GM21576 (cell line): ENCODE data around the gene GNG13.
A peak's percentile ranks its signal among the peaks of the same experiment; 100 is the strongest.

Experiments
- ATAC-seq: cut with Tn5 transposase; IDR thresholded peaks from one replicate; pipeline ENCODE4 v1.9.1; 2021; ENCODE audit warnings: mild to moderate bottlenecking, moderate library complexity; ENCODE audit not compliant: unreplicated experiment

GNG13 gene

DNA sequence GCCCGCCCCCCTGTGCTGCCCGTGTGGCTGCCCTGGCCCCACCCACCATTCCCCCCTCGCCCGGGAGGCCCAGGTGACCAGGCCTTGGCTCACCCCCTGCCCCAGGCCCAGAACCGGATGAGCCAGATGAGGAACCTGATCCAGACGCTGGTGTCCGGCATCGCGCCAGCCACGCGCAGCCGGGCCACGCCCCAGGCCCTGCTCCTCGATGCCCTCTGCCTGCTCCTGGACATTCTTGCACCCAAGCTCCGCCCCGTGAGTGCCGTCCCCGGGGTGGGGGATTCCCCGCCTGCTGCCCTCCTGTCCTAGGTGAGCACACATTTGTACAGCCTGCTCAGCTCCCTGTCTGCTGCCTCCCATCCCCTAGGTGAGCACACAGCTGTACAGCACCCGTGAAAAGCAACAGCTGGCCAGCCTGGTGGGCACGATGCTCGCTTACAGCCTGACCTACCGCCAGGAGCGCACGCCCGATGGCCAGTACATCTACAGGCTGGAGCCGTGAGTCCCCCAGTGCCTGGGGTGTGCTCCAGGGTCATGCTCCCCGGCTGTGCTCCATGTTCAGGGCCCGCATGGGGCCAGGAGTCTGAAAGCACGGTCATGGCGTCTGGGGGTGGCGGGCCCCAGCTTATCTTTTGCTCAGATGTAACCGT, 4.8 kb downstream of the GNG13 start:
- no peak for ATAC-seq

DNA sequence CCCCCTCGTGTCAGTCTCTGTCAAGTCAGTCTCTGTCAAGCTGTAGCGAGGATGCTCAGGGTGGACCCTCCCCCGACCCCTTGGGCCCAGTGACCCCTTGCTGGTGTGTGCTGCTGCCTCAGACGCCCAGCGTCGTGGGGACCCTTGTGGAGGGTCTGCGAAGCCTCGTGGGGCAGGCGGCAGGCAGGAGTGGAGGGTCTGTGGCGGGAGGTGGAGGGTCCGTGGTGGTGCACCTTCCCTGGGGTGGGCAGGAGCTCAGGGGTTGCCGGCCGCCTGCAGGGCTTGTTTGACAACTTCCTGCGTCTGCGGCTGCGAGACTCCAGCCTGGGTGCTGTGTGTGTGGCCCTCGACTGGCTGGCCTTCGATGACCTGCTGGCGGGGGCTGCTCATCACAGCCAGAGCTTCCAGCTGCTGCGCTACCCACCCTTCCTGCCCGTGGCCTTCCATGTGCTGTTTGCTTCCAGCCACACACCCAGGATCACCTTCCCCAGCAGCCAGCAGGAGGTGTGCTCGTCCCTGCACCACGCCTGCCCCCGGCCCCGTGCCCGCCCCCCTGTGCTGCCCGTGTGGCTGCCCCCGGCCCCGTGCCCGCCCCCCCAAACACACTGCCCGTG, 5.6 kb downstream of the GNG13 start:
- ATAC-seq: no peak

DNA sequence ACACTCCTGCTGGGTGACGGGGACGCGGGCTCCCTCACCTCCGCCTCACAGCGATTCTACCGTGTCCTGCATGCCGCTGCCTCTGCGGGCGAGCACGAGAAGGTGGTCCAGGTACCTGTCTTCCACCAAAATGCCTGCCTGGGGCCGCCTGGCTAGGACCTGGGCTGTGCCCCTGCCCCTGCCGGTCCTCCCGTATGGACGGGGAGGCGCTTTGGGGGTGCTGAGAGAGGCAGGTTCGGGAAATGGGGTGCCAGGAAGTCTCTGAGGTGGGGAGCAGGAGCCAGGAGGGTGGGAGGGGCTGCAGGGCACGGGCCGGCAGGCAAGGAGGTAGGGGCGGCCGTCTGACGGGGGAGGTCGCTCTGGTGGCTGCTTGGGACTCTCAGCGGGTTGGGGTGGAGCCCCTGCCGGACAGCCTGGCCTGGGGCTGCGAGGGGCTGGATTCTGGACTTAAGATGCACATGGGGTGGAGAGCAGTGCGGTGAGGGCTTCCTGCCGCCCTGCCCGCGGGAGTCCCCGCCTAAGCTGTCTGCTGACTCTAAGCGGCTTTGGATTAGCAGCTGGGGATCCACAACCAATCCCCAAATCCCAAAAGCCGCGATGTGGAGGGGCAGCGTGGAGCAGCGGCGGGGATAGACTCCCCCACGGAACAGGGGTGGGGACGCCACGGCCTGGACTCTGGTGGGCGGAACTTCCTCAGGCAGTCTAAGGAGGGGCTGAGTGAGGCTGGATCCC, 6.3 kb downstream of the GNG13 start:
- no peak for ATAC-seq

DNA sequence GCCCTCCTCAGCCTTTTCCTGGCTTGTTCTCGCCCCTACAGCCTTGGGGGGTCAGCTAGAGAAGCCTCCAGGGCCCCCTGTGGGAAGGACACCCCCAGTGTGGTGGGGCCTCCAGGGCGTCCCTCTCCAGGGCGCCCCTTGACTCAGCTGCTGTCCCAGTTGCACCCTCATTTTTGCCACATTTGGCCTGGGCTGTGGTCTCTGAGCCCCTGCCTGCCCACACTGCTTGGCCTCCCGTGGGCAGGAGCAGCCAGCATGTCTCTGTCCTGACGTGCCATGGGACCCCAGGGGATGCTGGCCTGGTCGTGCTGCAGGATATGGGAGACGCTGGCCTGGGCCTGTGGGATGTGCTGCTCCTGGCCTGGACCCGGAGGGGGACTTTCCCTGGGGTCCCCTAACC, 7.1 kb downstream of the GNG13 start:
- ATAC-seq: no peak

DNA sequence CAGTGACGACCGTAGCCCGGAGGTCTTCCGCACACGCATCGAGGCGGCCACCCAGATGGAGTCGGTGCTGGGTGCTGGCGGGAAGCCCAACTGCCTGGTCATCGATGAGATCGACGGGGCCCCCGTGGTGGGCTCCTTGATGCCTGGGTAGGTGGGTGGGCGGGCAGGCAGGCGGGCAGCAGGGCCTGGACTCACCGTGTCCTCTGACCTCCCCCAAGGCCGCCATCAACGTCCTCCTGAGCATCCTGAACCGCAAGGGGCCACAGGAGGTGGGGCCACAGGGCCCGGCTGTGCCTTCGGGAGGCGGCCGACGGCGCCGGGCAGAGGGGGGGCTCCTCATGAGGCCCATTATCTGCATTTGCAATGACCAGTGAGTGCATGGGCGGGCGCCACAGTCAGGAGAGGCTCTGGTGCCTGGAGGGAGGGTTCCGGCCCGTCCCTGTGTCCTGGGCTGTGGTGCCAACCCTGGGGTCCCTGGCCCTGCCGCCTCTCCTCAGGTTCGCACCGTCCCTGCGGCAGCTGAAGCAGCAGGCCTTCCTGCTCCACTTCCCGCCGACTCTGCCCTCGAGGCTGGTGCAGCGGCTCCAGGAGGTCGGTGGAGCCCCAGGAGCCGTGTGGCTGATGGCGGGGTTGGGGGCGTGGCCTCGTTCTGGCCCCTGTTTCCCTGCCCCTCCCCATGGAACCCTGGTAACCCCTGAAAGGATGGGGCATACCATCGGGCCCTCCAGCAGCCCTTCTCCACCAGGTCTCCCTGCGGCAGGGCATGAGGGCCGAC, 8.1 kb downstream of the GNG13 start:
- no peak for ATAC-seq

DNA sequence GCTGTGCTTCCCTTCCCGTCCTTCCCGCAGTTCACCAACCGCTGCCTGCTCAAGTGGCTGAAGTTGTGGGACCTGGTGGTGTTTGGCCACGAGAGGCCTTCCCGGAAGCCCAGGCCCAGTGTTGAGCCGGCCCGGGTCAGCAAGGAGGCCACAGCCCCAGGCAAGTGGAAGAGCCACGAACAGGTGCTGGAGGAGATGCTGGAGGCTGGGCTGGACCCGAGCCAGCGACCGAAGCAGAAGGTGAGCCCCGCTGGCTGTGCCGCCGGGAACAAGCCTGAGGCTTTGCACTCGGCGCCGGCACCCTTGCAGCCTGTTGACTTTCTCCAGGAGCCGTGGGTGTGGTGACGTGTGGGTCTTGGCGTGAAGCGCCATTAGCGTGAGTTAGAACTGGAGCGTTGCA, 9.4 kb downstream of the GNG13 start:
- no peak for ATAC-seq

DNA sequence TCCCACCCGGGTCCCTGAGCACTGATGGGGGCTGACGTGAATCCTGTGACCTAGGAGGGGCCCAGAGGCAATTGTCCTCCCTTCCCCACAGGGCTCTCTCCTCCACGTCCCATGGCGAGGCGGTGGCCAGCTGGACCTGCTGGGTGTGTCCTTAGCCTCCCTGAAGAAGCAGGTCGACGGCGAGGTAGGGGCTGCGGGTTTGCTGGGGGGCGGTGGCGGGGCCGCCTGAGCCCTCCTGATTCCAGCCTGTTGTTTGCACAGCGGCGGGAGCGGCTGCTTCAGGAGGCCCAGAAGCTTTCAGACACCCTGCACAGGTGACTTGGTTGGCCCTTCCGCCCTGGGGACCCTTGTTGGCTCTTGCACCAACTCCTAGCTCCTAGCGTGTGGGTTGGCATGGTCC, 10.4 kb downstream of the GNG13 start:
- no peak for ATAC-seq

DNA sequence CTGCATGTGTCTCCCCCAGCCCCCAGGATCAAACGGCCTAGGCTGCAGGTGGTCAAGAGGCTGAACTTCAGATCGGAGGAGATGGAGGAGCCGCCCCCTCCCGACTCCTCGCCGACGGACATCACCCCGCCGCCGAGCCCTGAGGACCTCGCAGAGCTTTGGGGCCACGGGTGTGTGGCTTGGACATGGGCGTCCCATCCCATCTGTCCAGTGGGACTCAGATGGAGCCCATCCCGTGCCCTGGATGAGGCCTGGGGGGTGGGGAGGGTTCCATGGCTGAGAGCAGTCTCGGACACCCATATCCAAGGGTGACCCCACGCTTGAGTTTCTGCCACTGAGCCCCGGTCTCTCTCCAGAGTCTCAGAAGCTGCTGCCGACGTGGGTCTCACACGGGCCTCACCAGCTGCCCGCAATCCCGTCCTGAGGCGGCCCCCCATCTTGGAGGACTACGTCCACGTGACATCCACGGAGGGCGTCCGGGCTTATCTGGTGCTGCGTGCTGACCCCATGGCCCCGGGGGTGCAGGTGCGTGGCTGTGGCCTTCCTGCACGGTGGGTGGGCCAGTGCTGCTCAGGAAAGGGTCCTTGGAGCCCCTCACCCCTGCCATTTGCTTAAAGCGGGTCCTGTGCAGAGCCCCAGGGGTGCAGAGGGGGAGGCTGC, 11.2 kb downstream of the GNG13 start:
- no peak for ATAC-seq

DNA sequence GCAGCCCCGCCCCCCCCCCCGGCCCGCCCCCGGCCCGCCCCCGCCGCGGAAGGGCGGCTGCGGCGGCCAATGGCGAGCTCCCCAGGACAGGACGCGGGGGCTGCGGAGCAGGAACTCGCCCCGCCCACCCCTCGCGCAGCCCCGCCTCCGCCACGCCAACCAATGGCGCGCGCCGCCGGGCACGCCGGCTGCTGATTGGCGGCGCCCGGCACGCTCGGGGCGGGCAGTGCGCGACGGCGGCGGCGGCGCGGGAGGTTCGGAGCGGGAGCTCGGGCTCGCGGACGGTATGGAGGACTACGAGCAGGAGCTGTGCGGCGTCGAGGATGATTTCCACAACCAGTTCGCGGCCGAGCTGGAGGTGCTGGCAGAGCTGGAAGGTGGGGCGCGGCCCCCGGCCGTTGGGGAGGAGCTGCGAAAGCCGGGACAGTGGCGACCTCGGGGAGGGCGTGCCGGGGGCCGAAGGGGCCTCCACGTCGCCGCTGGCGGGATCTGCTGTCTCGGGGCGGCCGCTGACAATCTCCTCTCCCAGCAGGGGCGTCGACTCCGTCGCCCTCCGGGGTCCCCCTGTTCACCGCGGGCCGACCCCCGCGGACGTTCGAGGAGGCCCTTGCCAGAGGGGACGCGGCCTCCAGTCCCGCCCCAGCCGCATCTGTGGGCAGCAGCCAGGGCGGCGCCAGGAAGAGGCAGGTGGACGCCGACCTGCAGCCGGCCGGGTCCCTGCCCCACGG, 12.0 kb downstream of the GNG13 start, which contains the start of gene CHTF18:
CHTF18 (plus strand) TSS at position 222 of the 728 bp plus-strand sequence; CDS start at position 287, 65 bp downstream.
- ATAC-seq: peak; percentile 70

DNA sequence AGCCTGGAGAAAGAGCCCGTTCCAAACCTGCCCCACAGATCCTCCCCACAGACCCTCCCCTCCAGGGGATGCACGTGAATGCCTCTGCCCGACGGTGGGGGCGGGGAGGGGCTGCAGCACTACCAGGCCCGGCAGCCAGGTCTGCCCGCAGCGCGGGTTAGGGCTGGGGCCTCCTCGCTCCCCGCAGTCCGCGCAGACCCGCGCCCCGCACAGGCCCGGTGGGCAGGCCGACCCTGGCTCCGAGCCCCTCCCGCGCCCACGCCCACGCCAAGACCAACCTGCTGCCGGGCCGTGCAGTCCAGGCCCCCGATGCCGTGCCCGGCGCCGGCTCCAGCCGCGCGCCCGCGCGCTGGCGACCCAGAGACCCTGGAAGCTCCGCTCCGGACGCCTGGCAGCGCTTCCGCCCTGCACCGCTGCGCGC, 12.5 kb downstream of the GNG13 start, which contains the start of gene RPUSD1:
RPUSD1 (minus strand) TSS at position 404 of the 421 bp plus-strand sequence. CDS start 644 bp downstream, outside the sequence.
- peak; percentile 19 for ATAC-seq

DNA sequence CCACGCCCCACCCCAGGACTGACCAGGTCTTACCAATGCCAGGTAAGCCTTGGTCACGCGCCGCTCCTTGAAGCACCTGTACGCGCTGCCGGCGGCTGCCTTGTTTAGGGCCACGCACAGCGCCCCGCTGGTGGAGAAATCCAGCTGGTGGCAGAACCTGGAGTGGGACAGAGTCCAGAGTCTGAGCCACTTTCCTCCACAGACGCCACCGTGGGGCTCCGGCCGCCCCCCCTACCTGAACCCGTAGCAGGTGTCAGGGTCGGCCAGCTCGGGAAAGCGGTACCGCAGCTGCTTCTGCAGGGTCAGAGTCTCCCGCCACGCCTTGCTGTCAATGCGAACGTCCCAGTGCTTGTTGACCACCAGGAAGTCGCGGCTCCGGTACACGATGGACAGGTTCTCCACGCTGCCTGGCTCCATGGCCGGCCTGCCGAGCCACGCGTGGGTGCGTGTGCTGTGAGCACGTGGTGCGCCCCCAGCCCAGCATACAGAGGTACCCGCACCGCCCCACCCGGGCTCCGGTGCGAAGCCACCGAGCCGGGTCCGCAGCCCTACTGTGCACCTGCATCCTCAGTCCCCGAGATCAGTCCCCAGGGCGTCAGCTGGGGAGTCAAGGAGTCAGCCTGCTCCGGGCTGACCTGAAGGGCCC, 13.1 kb downstream of the GNG13 start:
- no peak for ATAC-seq

DNA sequence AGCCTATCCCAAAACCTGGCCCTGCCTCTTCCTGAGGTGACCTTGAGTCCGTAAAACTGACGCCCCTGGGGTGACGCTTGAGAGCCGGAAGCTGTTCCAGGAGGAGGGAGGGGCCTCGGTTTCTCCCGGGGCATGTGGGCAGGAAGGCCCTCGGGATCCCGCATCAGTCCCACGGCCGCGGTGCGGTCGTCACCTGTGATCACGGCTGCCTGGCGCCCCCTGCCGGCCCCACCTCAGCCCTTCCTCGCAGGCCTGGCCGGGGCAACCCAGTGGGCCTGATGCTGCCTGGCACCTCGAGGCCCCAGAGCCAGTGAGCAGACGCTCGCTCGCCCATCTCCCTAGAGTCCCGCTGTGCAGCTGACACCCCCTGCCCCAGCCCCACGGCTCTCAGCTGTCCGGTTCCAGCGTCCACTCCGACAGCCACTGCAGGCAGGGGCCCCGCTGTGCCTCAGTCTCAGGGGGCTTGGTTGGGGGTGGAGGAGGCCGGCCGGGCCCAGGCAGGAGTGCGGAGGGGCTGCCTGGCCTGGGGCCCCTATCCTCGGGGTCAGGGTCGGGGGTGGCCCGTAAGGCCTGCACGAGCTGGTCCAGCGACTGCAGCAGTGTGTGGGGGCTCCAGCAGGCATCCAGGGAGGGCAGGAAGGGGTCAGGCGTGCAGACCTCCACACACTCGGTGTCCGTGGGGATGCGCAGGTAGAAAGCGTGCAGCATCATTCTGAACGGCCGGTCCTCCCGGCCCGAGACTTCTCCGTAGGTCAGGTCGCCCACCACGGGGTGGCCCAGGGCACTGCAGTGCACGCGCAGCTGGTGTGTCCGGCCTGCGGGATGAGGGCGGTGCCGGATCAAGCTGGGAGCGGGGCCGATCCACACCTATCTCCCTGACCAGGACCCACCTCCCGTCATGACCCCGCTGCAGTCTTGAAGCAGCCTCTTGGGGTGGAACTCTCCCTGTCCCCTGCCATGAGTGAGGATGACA, 14.7 kb downstream of the GNG13 start:
- no peak for ATAC-seq

DNA sequence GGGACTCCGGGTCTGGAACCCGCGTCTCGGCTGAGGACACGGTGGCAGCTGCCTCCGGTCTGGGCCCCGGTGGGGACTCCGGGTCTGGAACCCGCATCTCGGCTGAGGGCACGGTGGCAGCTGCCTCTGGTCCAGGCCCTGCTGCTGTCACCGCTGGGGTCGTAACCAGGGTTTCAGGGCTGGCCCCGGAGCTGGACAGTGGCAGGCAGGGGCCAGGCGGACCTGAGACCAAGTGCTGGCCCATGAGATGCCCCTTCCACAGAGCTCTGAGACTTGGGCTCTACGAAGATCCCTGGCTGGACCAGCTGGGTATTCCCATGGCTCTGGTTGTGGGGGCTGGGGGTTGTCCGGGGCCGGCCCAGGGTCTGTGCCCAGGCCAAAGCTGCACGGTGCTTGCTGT, 16.1 kb downstream of the GNG13 start:
- no peak for ATAC-seq

DNA sequence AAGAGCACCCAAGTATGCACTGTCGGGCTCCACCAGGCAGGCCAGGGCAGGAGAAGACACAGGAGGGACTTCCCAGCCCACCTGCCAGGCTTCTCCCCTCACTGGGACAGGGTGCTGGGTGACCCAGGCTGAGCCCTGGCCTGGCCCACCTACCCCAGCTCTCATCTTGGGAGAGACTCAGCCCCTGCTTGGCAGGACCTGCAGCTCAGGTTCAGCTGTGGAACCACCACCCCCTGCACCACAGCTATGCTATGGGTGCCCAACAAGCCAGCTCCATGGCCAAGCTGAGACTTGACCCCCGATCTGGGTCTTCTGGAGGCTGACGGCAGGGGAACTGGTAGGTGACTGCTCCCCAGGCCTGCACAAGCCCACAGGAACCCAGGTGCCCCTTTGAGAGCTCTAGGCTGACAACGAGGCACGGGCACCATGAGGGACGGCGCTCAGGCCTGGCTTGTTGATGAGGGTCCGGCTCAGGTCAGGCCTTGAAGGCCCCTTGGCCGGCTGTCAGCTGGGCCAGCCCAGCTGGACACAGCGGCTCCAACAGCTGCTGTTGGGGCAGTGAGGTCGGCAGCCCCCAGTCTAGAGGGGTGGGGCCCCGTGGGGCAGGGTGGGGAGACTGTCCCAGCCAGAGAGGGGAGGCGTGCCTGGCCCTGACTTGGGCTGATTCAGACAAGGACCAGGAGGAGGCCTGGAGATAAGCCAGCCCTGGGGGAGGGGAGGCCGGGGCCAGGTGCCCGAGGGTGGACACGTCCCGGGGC, 17.0 kb downstream of the GNG13 start:
- ATAC-seq: no peak

DNA sequence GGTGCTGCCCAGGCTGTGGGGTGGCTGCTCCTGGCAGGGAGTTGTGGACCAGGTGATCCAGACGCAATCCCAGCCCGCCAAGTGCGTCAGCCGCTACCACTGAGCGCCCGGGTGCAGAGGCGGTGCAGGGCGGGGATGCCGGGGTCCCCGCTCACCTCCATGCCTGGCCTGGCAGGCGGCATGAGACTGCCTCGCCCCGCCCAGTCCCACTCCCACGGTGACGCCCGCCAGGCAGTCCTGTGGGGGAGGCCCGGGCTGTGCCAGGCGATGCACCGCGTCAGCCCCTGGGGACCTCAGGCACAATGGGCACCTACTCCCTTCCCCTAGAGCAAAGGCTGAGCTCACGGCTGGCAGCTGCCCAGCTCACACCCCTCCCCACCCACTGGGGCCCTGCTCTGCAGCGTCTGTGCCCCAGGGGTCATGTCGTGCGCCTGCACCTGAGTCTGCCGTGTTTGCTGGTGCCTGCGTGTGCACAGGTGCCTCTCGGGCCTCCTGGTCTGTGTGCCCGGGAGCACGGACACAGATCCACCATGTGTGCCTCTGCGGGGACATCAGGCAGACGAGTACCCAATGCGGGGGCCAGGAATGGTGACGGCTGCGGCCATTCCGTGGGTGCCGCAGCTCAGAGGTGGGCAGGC, 17.6 kb downstream of the GNG13 start:
- no peak for ATAC-seq

DNA sequence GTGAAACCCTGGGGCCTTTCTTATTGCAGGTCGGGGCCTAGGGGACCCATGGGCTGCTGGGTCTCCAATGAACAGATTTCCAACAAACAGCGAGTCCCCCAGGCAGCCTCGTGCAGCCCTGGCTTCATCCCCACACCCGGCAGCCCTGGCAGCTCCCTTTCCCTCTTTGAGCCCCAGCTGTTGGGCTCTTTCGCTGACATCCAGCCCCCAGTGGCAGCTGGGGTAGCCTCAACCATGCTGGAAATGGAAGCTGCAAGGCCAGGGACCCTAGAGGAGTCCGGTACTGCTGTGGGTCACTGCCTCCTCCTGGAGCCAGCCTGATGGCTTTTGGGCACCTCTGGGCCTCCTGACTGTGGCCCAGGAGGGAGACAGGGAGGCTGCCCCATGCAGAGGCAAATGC, 18.3 kb downstream of the GNG13 start:
- no peak for ATAC-seq

DNA sequence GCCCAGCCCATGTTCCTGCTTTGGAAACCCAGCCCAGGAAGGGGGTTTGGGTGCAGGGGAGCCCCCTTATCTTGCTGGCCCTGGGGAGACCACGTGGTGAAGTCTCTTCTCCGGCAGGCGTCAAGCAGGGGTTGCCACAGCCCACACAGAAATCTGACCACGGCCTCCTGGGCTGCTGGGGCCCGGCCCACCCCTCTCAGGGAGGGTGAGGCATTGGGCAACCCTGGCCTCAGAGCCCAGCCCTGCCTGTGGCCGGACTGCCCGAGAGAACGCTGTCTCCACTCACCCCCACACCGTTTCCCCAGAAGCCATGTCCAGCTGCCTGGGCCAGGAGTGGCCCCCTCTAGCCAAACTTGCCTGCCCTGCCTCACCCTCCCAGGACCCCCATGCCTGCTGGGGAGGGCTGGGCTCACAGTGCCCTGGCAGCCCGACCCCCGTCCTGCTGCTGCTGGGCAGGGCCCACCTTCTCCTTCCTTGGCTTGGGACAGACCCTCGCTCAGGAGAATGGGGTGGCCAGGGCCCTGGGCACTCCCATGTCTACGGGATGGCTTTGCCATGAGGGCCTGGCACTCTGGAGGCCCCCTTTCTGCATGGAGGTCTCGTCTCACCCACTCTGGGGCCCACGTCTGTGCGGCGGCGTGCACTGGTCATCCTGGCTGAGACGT, 19.1 kb downstream of the GNG13 start:
- ATAC-seq: no peak
